Activated CD4-positive, alpha-beta T cell treated with anti-CD3 and anti-CD28 coated beads for 36 hours (primary cell): ENCODE measurements around the gene FAM118B. TPM values are rescaled to one million over a fixed set of nuclear protein-coding genes. Genes with fewer than 3 reads are reported as not detected.

Source experiments
- ATAC-seq: fragments of 200-7000 bp; cut with Tn5 transposase; one replicate; pipeline ENCODE4 v1.10.0; 2021; ENCODE audit warnings: mild to moderate bottlenecking, moderate library complexity
- CTCF ChIA-PET: fragments of 350-600 bp; sonication (Branson Sonifier 250); formaldehyde crosslinking; loops from one replicate; lab custom pipeline; 2021; ENCODE audit warnings: antibody characterized with exemption; lab: Charles Lee
- POLR2A ChIA-PET: fragments of 350-600 bp; sonication (Branson Sonifier 250); formaldehyde crosslinking; loops from one replicate; lab custom pipeline; 2021; ENCODE audit warnings: antibody characterized with exemption, inconsistent platforms; lab: Charles Lee
- DNase-seq: peaks from one replicate; pipeline ENCODE4 v3.0.0-alpha.2; 2020
- H3K27ac Mint-ChIP-seq: one replicate; pipeline ENCODE4 v1.8.0; 2021; ENCODE audit warnings: mixed read lengths
- H3K27me3 Mint-ChIP-seq: one replicate; pipeline ENCODE4 v1.8.0; 2021; ENCODE audit warnings: mixed read lengths
- H3K36me3 Mint-ChIP-seq: one replicate; pipeline ENCODE4 v1.8.0; 2021; ENCODE audit warnings: low read depth, mixed read lengths
- H3K4me1 Mint-ChIP-seq: one replicate; pipeline ENCODE4 v1.8.0; 2021; ENCODE audit warnings: mixed read lengths
- H3K4me3 Mint-ChIP-seq: one replicate; pipeline ENCODE4 v1.8.0; 2021; ENCODE audit warnings: mild to moderate bottlenecking, moderate library complexity, mixed read lengths
- H3K9me3 Mint-ChIP-seq: one replicate; pipeline ENCODE4 v1.8.0; 2021; ENCODE audit warnings: low read depth, mixed read lengths
- intact Hi-C, 2 experiments: fragments of 100-400 bp; cut with DNase I in 1 of 2; cut with micrococcal nuclease in 1 of 2; formaldehyde crosslinking; loops; one replicate each; pipeline versions ENCODE4 v1.14.2 to v1.15.1; 2022 to 2024; cut with DNase I, micrococcal nuclease
- total RNA-seq, 2 experiments: library from RNA; stranded (reverse); gene quantifications; one replicate each; pipeline ENCODE4 v1.2.3, GENCODE V29; 2021

Gene FAM118B
- total RNA-seq, 2 experiments from 2014 or later, result 8.9 to 9.0 TPM

GRCh38 chr11:126173257-126173656 is 38.3 kb upstream of the FAM118B start:
- H3K4me3 Mint-ChIP-seq, result no peak overlapping the region
- ChIA-PET CTCF (no interaction called here), POLR2A (no interaction called here)
- ATAC-seq (no peak), DNase-seq (no peak)
- intact Hi-C loops, result no loop called here
- no peaks in the 10 kb centered on the region for H3K27me3 Mint-ChIP-seq
- H3K9me3 Mint-ChIP-seq, result no peaks in the 10 kb centered on the region
- H3K36me3 Mint-ChIP-seq, result no peaks in the 10 kb centered on the region
- no peak overlapping the region for H3K27ac Mint-ChIP-seq
- H3K4me1 Mint-ChIP-seq, result no peaks in the 10 kb centered on the region

GRCh38 chr11:126174816-126175215 is 36.8 kb upstream of the FAM118B start:
- no peak for ATAC-seq
- Mint-ChIP-seq H3K9me3 (no peaks in the 10 kb centered on the region), H3K36me3 (no peaks in the 10 kb centered on the region), H3K4me1 (no peaks in the 10 kb centered on the region), H3K4me3 (no peak overlapping the region), H3K27me3 (no peaks in the 10 kb centered on the region), H3K27ac (no peak overlapping the region)
- ChIA-PET POLR2A (no interaction called here), CTCF (no interaction called here)
- intact Hi-C loops, result no loop called here
- no peak for DNase-seq

GRCh38 chr11:126175393-126175792 is 36.2 kb upstream of the FAM118B start:
- H3K9me3 Mint-ChIP-seq, result no peaks in the 10 kb centered on the region
- H3K27me3 Mint-ChIP-seq, result no peaks in the 10 kb centered on the region
- H3K4me1 Mint-ChIP-seq, result no peaks in the 10 kb centered on the region
- intact Hi-C loops, result no loop called here
- ATAC-seq (no peak), DNase-seq (no peak)
- no peak overlapping the region for H3K27ac Mint-ChIP-seq
- H3K4me3 Mint-ChIP-seq, result no peak overlapping the region
- POLR2A ChIA-PET, result no interaction called here
- peaks cover 2% of the 10 kb centered on the region for H3K36me3 Mint-ChIP-seq
- CTCF ChIA-PET, result no interaction called here

- Mint-ChIP-seq H3K36me3 (peaks cover 4% of the 10 kb centered on the region), H3K4me3 (no peak overlapping the region), H3K9me3 (no peaks in the 10 kb centered on the region), H3K4me1 (no peaks in the 10 kb centered on the region), H3K27ac (no peak overlapping the region), H3K27me3 (no peaks in the 10 kb centered on the region)
- ATAC-seq (no peak), DNase-seq (no peak)
- CTCF ChIA-PET, result no interaction called here
- POLR2A ChIA-PET, result no interaction called here
- intact Hi-C loops, result no loop called here
Observed at GRCh38 chr11:126176853-126177470, 34.6 kb upstream of the FAM118B start.

- DNase-seq, result no peak
- Mint-ChIP-seq H3K36me3 (peaks cover 5% of the 10 kb centered on the region), H3K4me3 (no peak overlapping the region), H3K27ac (no peak overlapping the region), H3K4me1 (no peaks in the 10 kb centered on the region), H3K9me3 (no peaks in the 10 kb centered on the region), H3K27me3 (no peaks in the 10 kb centered on the region)
- intact Hi-C loops, result no loop called here
- ChIA-PET POLR2A (no interaction called here), CTCF (interaction anchor here (0.6 kb wide), 1 partner anchor 34 kb away, joined by 3 read pairs; no protein-coding TSS in a partner anchor)
- no peak for ATAC-seq
Observed at GRCh38 chr11:126181939-126182730, 29.4 kb upstream of the FAM118B start.

GRCh38 chr11:126182787-126183445 is 28.7 kb upstream of the FAM118B start:
- Mint-ChIP-seq H3K4me3 (no peak overlapping the region), H3K4me1 (no peaks in the 10 kb centered on the region), H3K27ac (no peak overlapping the region), H3K27me3 (no peaks in the 10 kb centered on the region), H3K36me3 (peaks cover 5% of the 10 kb centered on the region), H3K9me3 (no peaks in the 10 kb centered on the region)
- CTCF ChIA-PET, result interaction anchor here (0.7 kb wide), 1 partner anchor 187 kb away, joined by 3 read pairs; no protein-coding TSS in a partner anchor
- DNase-seq (no peak), ATAC-seq (no peak)
- intact Hi-C loops, result no loop called here
- POLR2A ChIA-PET, result no interaction called here

- no peaks in the 10 kb centered on the region for H3K27me3 Mint-ChIP-seq
- POLR2A ChIA-PET, result no interaction called here
Observed at GRCh38 chr11:126185259-126186024, 26.1 kb upstream of the FAM118B start.

GRCh38 chr11:126186025-126186698 is 25.4 kb upstream of the FAM118B start:
- peaks cover 3% of the 10 kb centered on the region for H3K36me3 Mint-ChIP-seq
- intact Hi-C loops, result no loop called here
- CTCF ChIA-PET, result no interaction called here
- no peaks in the 10 kb centered on the region for H3K27me3 Mint-ChIP-seq
- ATAC-seq (no peak), DNase-seq (no peak)
- no peak overlapping the region for H3K27ac Mint-ChIP-seq
- POLR2A ChIA-PET, result no interaction called here
- H3K4me1 Mint-ChIP-seq, result no peaks in the 10 kb centered on the region
- no peaks in the 10 kb centered on the region for H3K9me3 Mint-ChIP-seq
- H3K4me3 Mint-ChIP-seq, result no peak overlapping the region

More at GRCh38 chr11:126185259-126186024, 26.1 kb upstream of the FAM118B start:
- Mint-ChIP-seq H3K4me3 (no peak overlapping the region), H3K4me1 (no peaks in the 10 kb centered on the region), H3K36me3 (peaks cover 5% of the 10 kb centered on the region), H3K27ac (no peak overlapping the region), H3K9me3 (no peaks in the 10 kb centered on the region)
- CTCF ChIA-PET, result no interaction called here
- intact Hi-C loops, result no loop called here
- ATAC-seq (no peak), DNase-seq (no peak)

GRCh38 chr11:126186708-126187529 is 24.7 kb upstream of the FAM118B start:
- ATAC-seq (no peak), DNase-seq (no peak)
- Mint-ChIP-seq H3K27ac (no peak overlapping the region), H3K4me1 (no peaks in the 10 kb centered on the region), H3K36me3 (peaks cover 3% of the 10 kb centered on the region), H3K27me3 (no peaks in the 10 kb centered on the region), H3K4me3 (no peak overlapping the region), H3K9me3 (no peaks in the 10 kb centered on the region)
- intact Hi-C loops, result no loop called here
- CTCF ChIA-PET, result no interaction called here
- POLR2A ChIA-PET, result no interaction called here

GRCh38 chr11:126188332-126189108 is 23.1 kb upstream of the FAM118B start:
- Mint-ChIP-seq H3K4me1 (no peaks in the 10 kb centered on the region), H3K27me3 (no peaks in the 10 kb centered on the region), H3K4me3 (no peak overlapping the region), H3K36me3 (peaks cover 3% of the 10 kb centered on the region), H3K27ac (no peak overlapping the region), H3K9me3 (no peaks in the 10 kb centered on the region)
- no peak for DNase-seq
- intact Hi-C loops, result no loop called here
- POLR2A ChIA-PET, result no interaction called here
- CTCF ChIA-PET, result no interaction called here
- no peak for ATAC-seq
